C4-2B (cell line): ENCODE measurements around the gene SLC39A10.

Experiments
- ZFX ChIP-seq: fragments of 450-650 bp; IDR thresholded peaks from 2 replicates; pipeline ENCODE4 v1.6.1; 2017
- TF ChIP-seq, protein P1 (sequence below): fragments of 450-650 bp; conservative IDR thresholded peaks from 2 replicates; pipeline ENCODE4 v1.5.1; 2017; ENCODE audit warnings: mild to moderate bottlenecking

DNA sequence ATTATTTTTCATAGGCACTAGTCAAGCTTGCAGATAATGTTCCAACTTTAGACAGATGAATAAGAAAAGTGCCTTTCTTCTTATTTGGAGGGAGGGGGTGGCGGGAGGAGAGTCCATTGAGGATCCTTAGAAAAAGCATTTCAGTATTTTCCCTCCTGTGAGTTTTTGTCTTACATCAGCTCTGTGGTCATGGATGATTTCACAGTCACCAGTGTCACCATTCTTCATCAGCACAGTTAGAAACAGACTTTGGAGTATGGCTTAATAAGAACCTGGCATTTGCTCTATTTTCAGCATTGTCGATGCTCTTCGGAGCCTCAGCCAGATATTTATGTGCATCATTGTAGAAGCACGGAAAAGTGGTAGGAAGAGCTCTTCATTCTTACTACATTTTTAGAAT is 70.1 kb downstream of the SLC39A10 start:
- TF ChIP-seq, protein P1, sequence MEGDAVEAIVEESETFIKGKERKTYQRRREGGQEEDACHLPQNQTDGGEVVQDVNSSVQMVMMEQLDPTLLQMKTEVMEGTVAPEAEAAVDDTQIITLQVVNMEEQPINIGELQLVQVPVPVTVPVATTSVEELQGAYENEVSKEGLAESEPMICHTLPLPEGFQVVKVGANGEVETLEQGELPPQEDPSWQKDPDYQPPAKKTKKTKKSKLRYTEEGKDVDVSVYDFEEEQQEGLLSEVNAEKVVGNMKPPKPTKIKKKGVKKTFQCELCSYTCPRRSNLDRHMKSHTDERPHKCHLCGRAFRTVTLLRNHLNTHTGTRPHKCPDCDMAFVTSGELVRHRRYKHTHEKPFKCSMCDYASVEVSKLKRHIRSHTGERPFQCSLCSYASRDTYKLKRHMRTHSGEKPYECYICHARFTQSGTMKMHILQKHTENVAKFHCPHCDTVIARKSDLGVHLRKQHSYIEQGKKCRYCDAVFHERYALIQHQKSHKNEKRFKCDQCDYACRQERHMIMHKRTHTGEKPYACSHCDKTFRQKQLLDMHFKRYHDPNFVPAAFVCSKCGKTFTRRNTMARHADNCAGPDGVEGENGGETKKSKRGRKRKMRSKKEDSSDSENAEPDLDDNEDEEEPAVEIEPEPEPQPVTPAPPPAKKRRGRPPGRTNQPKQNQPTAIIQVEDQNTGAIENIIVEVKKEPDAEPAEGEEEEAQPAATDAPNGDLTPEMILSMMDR: no peak
- TF ChIP-seq ZFX: no peak
